Measurements from ENCODE around the gene DOCK1.

DOCK1 gene

GRCh38 chr10:127041552-127041951 lies 136.3 kb downstream of the DOCK1 start:
- H3K27me3 ChIP-seq (ENCODE audit: insufficient read depth, low read length) = no peaks in the 10 kb centered on the region
- no peak overlapping the region for H3K9ac ChIP-seq (ENCODE audit: low read depth, low read length)
- WGBS = 96% methylated on average over 6 of the region's 6 CpGs
- no peaks in the 10 kb centered on the region for H3K9me3 ChIP-seq (ENCODE audit: insufficient read depth, low read depth, low read length)
- no peaks in the 10 kb centered on the region for H3K4me1 ChIP-seq (ENCODE audit: insufficient read depth, low read length)
- no peak overlapping the region for H3K4me3 ChIP-seq (ENCODE audit: low read length)
- H3K36me3 ChIP-seq (ENCODE audit: insufficient read depth, low read length) = peaks cover 82% of the 10 kb centered on the region
- H3K27ac ChIP-seq (ENCODE audit: low read depth, low read length) = no peak overlapping the region

GRCh38 chr10:127043301-127043700 lies 138.1 kb downstream of the DOCK1 start:
- Histone ChIP-seq H3K27ac (ENCODE audit: low read depth, low read length) (no peak overlapping the region), H3K4me1 (ENCODE audit: insufficient read depth, low read length) (no peaks in the 10 kb centered on the region), H3K9ac (ENCODE audit: low read depth, low read length) (no peak overlapping the region), H3K27me3 (ENCODE audit: insufficient read depth, low read length) (no peaks in the 10 kb centered on the region), H3K9me3 (ENCODE audit: insufficient read depth, low read depth, low read length) (no peaks in the 10 kb centered on the region), H3K36me3 (ENCODE audit: insufficient read depth, low read length) (peaks cover 74% of the 10 kb centered on the region), H3K4me3 (ENCODE audit: low read length) (no peak overlapping the region)
- 95% methylated on average over 8 of the region's 9 CpGs for WGBS

DNA sequence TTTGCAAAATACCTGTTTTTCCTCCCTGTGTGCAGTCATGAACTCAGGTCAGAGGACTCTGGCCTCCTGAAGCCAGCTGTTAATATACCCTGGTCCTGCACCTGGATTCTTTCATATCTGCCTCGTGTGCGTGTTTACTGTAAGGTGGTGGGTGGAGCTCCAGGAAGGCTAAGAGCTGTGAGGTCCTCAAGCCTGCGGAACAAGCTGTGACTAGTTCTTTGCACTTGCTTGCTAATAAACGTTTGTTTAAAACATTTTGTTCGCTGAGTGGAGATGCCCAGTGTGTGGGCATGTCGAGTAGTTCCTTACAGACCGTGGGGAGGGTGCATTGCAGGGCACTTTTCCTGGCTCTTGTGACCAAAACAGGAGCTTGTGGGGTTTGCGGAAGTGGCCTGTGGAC lies 139.0 kb downstream of the DOCK1 start:
- WGBS = 93% methylated on average over 8 of the region's 8 CpGs
- no peak overlapping the region for H3K9ac ChIP-seq (ENCODE audit: low read depth, low read length)

GRCh38 chr10:127046975-127047877 lies 142.0 kb downstream of the DOCK1 start:
- Histone ChIP-seq H3K4me1 (ENCODE audit: insufficient read depth, low read length) (no peaks in the 10 kb centered on the region), H3K27ac (ENCODE audit: low read depth, low read length) (no peak overlapping the region), H3K4me3 (ENCODE audit: low read length) (no peak overlapping the region), H3K9ac (ENCODE audit: low read depth, low read length) (no peak overlapping the region), H3K9me3 (ENCODE audit: insufficient read depth, low read depth, low read length) (no peaks in the 10 kb centered on the region), H3K36me3 (ENCODE audit: insufficient read depth, low read length) (peaks cover 35% of the 10 kb centered on the region), H3K27me3 (ENCODE audit: insufficient read depth, low read length) (no peaks in the 10 kb centered on the region)
- WGBS = 98% methylated on average over 5 of the region's 7 CpGs

More for the DNA sequence above, 139.0 kb downstream of the DOCK1 start:
- H3K27me3 ChIP-seq (ENCODE audit: insufficient read depth, low read length) = no peaks in the 10 kb centered on the region
- peaks cover 65% of the 10 kb centered on the region for H3K36me3 ChIP-seq (ENCODE audit: insufficient read depth, low read length)
- H3K27ac ChIP-seq (ENCODE audit: low read depth, low read length) = no peak overlapping the region
- H3K4me1 ChIP-seq (ENCODE audit: insufficient read depth, low read length) = no peaks in the 10 kb centered on the region
- no peak overlapping the region for H3K4me3 ChIP-seq (ENCODE audit: low read length)
- no peaks in the 10 kb centered on the region for H3K9me3 ChIP-seq (ENCODE audit: insufficient read depth, low read depth, low read length)

DNA sequence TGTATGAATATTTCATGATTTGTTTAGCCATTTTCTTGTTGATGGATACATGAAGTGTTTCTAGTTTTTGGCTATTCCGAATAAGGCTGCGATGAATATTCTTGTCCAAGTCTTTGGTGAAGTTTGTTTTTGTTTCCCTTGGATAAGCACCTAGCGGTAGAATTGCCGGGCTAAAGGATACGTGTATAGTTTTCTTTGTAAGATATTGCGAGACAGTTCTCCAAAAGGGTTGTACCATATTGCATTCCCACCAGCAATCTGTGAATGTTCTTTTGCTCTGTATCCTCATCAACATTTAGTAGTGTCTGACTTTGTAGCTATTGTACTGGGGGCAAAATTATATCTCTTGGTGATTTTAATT lies 142.6 kb downstream of the DOCK1 start:
- WGBS = 98% methylated on average over 6 of the region's 6 CpGs
- no peak overlapping the region for H3K27ac ChIP-seq (ENCODE audit: low read depth, low read length)
- H3K36me3 ChIP-seq (ENCODE audit: insufficient read depth, low read length) = peaks cover 33% of the 10 kb centered on the region
- H3K9ac ChIP-seq (ENCODE audit: low read depth, low read length) = no peak overlapping the region
- no peaks in the 10 kb centered on the region for H3K27me3 ChIP-seq (ENCODE audit: insufficient read depth, low read length)
- H3K9me3 ChIP-seq (ENCODE audit: insufficient read depth, low read depth, low read length) = no peaks in the 10 kb centered on the region
- H3K4me3 ChIP-seq (ENCODE audit: low read length) = no peak overlapping the region
- no peaks in the 10 kb centered on the region for H3K4me1 ChIP-seq (ENCODE audit: insufficient read depth, low read length)

DNA sequence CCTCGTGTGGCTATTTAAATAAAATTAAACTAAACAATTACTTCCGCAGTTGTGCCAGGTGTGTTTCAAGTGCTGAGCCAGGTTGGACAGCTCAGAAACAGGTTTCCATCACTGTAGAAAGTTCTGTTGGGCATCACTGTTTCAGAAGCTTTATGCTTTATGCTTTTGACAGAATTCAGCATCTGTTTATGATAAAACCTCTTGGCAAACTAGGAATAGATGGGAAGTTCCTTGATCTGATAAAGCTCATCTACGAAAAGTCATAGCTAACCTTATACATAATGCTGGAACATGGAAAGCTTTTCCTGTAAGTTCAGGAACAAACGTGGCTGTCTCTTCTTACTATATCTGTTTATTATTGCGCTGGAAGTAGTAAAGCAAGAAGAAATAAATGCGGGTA lies 143.4 kb downstream of the DOCK1 start:
- WGBS = 98% methylated on average over 5 of the region's 6 CpGs
- Histone ChIP-seq H3K9me3 (ENCODE audit: insufficient read depth, low read depth, low read length) (no peaks in the 10 kb centered on the region), H3K27me3 (ENCODE audit: insufficient read depth, low read length) (no peaks in the 10 kb centered on the region), H3K36me3 (ENCODE audit: insufficient read depth, low read length) (peaks cover 31% of the 10 kb centered on the region), H3K4me3 (ENCODE audit: low read length) (no peak overlapping the region), H3K4me1 (ENCODE audit: insufficient read depth, low read length) (no peaks in the 10 kb centered on the region), H3K9ac (ENCODE audit: low read depth, low read length) (no peak overlapping the region), H3K27ac (ENCODE audit: low read depth, low read length) (no peak overlapping the region)

GRCh38 chr10:127052001-127052400 lies 146.8 kb downstream of the DOCK1 start:
- Histone ChIP-seq H3K36me3 (ENCODE audit: insufficient read depth, low read length) (peaks cover 29% of the 10 kb centered on the region), H3K9me3 (ENCODE audit: insufficient read depth, low read depth, low read length) (no peaks in the 10 kb centered on the region), H3K4me3 (ENCODE audit: low read length) (no peak overlapping the region), H3K27ac (ENCODE audit: low read depth, low read length) (no peak overlapping the region), H3K9ac (ENCODE audit: low read depth, low read length) (no peak overlapping the region), H3K27me3 (ENCODE audit: insufficient read depth, low read length) (no peaks in the 10 kb centered on the region), H3K4me1 (ENCODE audit: insufficient read depth, low read length) (no peaks in the 10 kb centered on the region)
- WGBS = 94% methylated on average over 9 of the region's 9 CpGs

- Histone ChIP-seq H3K9ac (ENCODE audit: low read depth, low read length) (no peak overlapping the region), H3K27ac (ENCODE audit: low read depth, low read length) (no peak overlapping the region), H3K36me3 (ENCODE audit: insufficient read depth, low read length) (peaks cover 51% of the 10 kb centered on the region), H3K27me3 (ENCODE audit: insufficient read depth, low read length) (no peaks in the 10 kb centered on the region), H3K4me1 (ENCODE audit: insufficient read depth, low read length) (no peaks in the 10 kb centered on the region), H3K9me3 (ENCODE audit: insufficient read depth, low read depth, low read length) (peaks cover 22% of the 10 kb centered on the region), H3K4me3 (ENCODE audit: low read length) (no peak overlapping the region)
These were observed 150.0 kb downstream of the DOCK1 start for GRCh38 chr10:127055263-127055662.

DNA sequence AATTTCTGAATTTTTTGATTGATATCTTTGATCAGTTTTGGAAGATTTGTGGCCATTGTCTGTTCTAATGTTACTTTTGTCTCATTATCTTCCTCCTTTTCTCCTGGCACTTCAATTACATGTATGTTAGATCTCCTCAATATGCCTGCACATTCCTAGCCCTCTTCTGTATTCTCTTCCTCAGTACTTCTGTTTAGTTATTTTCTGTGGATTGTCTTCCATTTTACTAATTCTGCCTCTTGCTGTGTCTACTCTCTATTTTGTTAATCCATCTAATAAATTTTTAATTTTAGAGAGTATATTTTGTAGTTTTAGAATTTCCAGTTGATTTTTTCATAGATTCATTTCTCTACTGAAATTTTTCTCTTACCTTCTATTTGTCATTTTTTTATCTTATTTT lies 154.1 kb downstream of the DOCK1 start:
- no peak overlapping the region for H3K4me3 ChIP-seq (ENCODE audit: low read length)
- peaks cover 59% of the 10 kb centered on the region for H3K36me3 ChIP-seq (ENCODE audit: insufficient read depth, low read length)
- H3K27ac ChIP-seq (ENCODE audit: low read depth, low read length) = no peak overlapping the region
- H3K27me3 ChIP-seq (ENCODE audit: insufficient read depth, low read length) = no peaks in the 10 kb centered on the region
- no peak overlapping the region for H3K9ac ChIP-seq (ENCODE audit: low read depth, low read length)
- H3K9me3 ChIP-seq (ENCODE audit: insufficient read depth, low read depth, low read length) = peaks cover 22% of the 10 kb centered on the region
- no peaks in the 10 kb centered on the region for H3K4me1 ChIP-seq (ENCODE audit: insufficient read depth, low read length)

GRCh38 chr10:127063762-127064161 lies 158.5 kb downstream of the DOCK1 start:
- no peaks in the 10 kb centered on the region for H3K27me3 ChIP-seq (ENCODE audit: insufficient read depth, low read length)
- H3K36me3 ChIP-seq (ENCODE audit: insufficient read depth, low read length) = peaks cover 72% of the 10 kb centered on the region
- WGBS = 98% methylated on average over 9 of the region's 9 CpGs
- H3K9me3 ChIP-seq (ENCODE audit: insufficient read depth, low read depth, low read length) = peaks cover 10% of the 10 kb centered on the region
- no peaks in the 10 kb centered on the region for H3K4me1 ChIP-seq (ENCODE audit: insufficient read depth, low read length)
- H3K27ac ChIP-seq (ENCODE audit: low read depth, low read length) = no peak overlapping the region
- H3K4me3 ChIP-seq (ENCODE audit: low read length) = no peak overlapping the region
- H3K9ac ChIP-seq (ENCODE audit: low read depth, low read length) = no peak overlapping the region

DNA sequence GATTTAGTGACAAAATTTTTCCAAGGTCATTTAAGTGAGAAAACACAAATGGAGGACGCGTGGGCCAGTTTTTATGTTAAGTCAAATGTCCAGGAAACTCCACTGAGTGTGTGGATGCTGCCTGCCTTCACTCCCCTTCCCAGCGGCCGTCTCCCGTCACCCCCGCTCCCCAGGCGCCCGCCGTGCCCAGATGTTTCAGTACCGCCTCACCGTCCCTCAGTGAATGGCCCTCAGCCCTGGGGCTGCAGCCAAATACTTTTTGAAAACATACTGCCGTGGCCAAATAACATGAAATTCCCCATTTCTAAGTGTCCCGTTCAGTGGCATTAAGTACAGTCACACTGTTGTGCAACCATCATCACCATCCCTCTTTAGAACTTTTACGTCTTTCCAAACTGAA lies 159.2 kb downstream of the DOCK1 start:
- Histone ChIP-seq H3K9me3 (ENCODE audit: insufficient read depth, low read depth, low read length) (peaks cover 3% of the 10 kb centered on the region; the same call in 1 of the 2 replicates), H3K27me3 (ENCODE audit: insufficient read depth, low read length) (no peaks in the 10 kb centered on the region), H3K36me3 (ENCODE audit: insufficient read depth, low read length) (peaks cover 72% of the 10 kb centered on the region), H3K4me3 (ENCODE audit: low read length) (no peak overlapping the region), H3K27ac (ENCODE audit: low read depth, low read length) (no peak overlapping the region), H3K4me1 (ENCODE audit: insufficient read depth, low read length) (no peaks in the 10 kb centered on the region), H3K9ac (ENCODE audit: low read depth, low read length) (no peak overlapping the region)
- 97% methylated on average over 14 of the region's 14 CpGs for WGBS
